ENCODE data around the gene CEP83. TPM values are rescaled to one million over a fixed set of nuclear protein-coding genes. Genes with fewer than 3 reads are reported as not detected.
"Not testable (repeated sequence)": the region's sequence is repeated elsewhere in the genome, so short reads cannot be mapped to it uniquely, and the experiment has no call there.

The CEP83 gene
- total RNA-seq, 1 donor from 2014 or later, result 8.6 TPM

- ATAC-seq (no peak), DNase-seq (ENCODE audit: missing footprints) (no peak)
- intact Hi-C loops (cut with DNase I), result no loop called here
Measured at GRCh38 chr12:94397401-94397800, 62.3 kb downstream of the CEP83 start.

GRCh38 chr12:94396014-94396413 lies 63.7 kb downstream of the CEP83 start:
- intact Hi-C loops (cut with DNase I); ATAC-seq; DNase-seq (ENCODE audit: missing footprints): not testable (repeated sequence)

- intact Hi-C loops (cut with DNase I), result no loop called here
- ATAC-seq (no peak), DNase-seq (ENCODE audit: missing footprints) (no peak)
Measured at GRCh38 chr12:94390130-94390485, 69.6 kb downstream of the CEP83 start.

GRCh38 chr12:94389482-94390129 lies 70.1 kb downstream of the CEP83 start:
- intact Hi-C loops (cut with DNase I); ATAC-seq: not testable (repeated sequence)
- DNase-seq (ENCODE audit: missing footprints), result peak; percentile 58

- intact Hi-C loops (cut with DNase I), result no loop called here
- ATAC-seq, result peak; percentile 65
- no peak for DNase-seq (ENCODE audit: missing footprints)
Measured at GRCh38 chr12:94386422-94386821, 73.2 kb downstream of the CEP83 start.

GRCh38 chr12:94384030-94384429 lies 75.6 kb downstream of the CEP83 start:
- intact Hi-C loops (cut with DNase I), result no loop called here
- DNase-seq (ENCODE audit: missing footprints) (no peak), ATAC-seq (no peak)

- DNase-seq (ENCODE audit: missing footprints), result no peak
- no peak for ATAC-seq
- intact Hi-C loops (cut with DNase I), result no loop called here
Measured at GRCh38 chr12:94380507-94380906, 79.2 kb downstream of the CEP83 start.

- intact Hi-C loops (cut with DNase I), result no loop called here
- no peak for ATAC-seq
- DNase-seq (ENCODE audit: missing footprints), result no peak
Measured at GRCh38 chr12:94379479-94380113, 80.1 kb downstream of the CEP83 start.

- ATAC-seq, result no peak
- intact Hi-C loops (cut with DNase I), result no loop called here
Measured at GRCh38 chr12:94377599-94377998, 82.1 kb downstream of the CEP83 start.

GRCh38 chr12:94374124-94374523 lies 85.5 kb downstream of the CEP83 start:
- no peak for DNase-seq (ENCODE audit: missing footprints)
- intact Hi-C loops (cut with DNase I), result no loop called here
- ATAC-seq, result no peak

More at GRCh38 chr12:94377599-94377998, 82.1 kb downstream of the CEP83 start:
- DNase-seq (ENCODE audit: missing footprints), result no peak

GRCh38 chr12:94372461-94372860 lies 87.2 kb downstream of the CEP83 start:
- DNase-seq (ENCODE audit: missing footprints) (no peak), ATAC-seq (no peak)
- intact Hi-C loops (cut with DNase I), result no loop called here

GRCh38 chr12:94362653-94363052 lies 97.0 kb downstream of the CEP83 start:
- no peak for DNase-seq (ENCODE audit: missing footprints)
- ATAC-seq, result no peak
- intact Hi-C loops (cut with DNase I), result no loop called here

GRCh38 chr12:94359761-94360160 lies 99.9 kb downstream of the CEP83 start:
- DNase-seq (ENCODE audit: missing footprints) (no peak), ATAC-seq (no peak)
- intact Hi-C loops (cut with DNase I), result no loop called here

- ATAC-seq, result no peak
- intact Hi-C loops (cut with DNase I), result no loop called here
- no peak for DNase-seq (ENCODE audit: missing footprints)
Measured at GRCh38 chr12:94353130-94353529, 106.5 kb downstream of the CEP83 start.

GRCh38 chr12:94340573-94340972 lies 119.1 kb downstream of the CEP83 start:
- intact Hi-C loops (cut with DNase I), result no loop called here

GRCh38 chr12:94338006-94338794 lies 121.5 kb downstream of the CEP83 start:
- intact Hi-C loops (cut with DNase I), result no loop called here
- ATAC-seq (no peak), DNase-seq (ENCODE audit: missing footprints) (no peak)

More at GRCh38 chr12:94340573-94340972, 119.1 kb downstream of the CEP83 start:
- ATAC-seq (no peak), DNase-seq (ENCODE audit: missing footprints) (no peak)

- intact Hi-C loops (cut with DNase I), result no loop called here
- ATAC-seq (no peak), DNase-seq (ENCODE audit: missing footprints) (no peak)
Measured at GRCh38 chr12:94336211-94336925, 123.3 kb downstream of the CEP83 start.

- DNase-seq (ENCODE audit: missing footprints), result no peak
- ATAC-seq, result no peak
- intact Hi-C loops (cut with DNase I), result no loop called here
Measured at GRCh38 chr12:94333396-94333795, 126.3 kb downstream of the CEP83 start.

GRCh38 chr12:94329366-94329765 lies 130.3 kb downstream of the CEP83 start:
- ATAC-seq, result no peak
- DNase-seq (ENCODE audit: missing footprints), result no peak
- intact Hi-C loops (cut with DNase I), result loop anchor here (5.0 kb wide), 1 partner anchor 203 kb away; no protein-coding TSS in a partner anchor

All from Right ventricle myocardium inferior (tissue), 1 donor.